K562 (cell line): Measurements from ENCODE around the gene CRK. TPM values are rescaled to one million over a fixed set of nuclear protein-coding genes. Genes with fewer than 3 reads are reported as not detected.

Experiments used
- ESRRA ChIP-seq: fragments of 450-650 bp; IDR thresholded peaks from 2 replicates; pipeline ENCODE4 v1.6.1; 2014; ENCODE audit warnings: low read depth, mild to moderate bottlenecking, moderate library complexity, borderline replicate concordance
- FOXM1 ChIP-seq, 2 experiments: fragments of 450-650 bp in 1 of 2; sonication (generic) in 1 of 2; formaldehyde crosslinking in 1 of 2; IDR thresholded peaks; 2 replicates each; pipeline versions ENCODE4 v1.6.1 to v1.9.0; 2017 to 2022; ENCODE audit warnings: low read depth in 2 of 2, mild to moderate bottlenecking in 2 of 2, missing genetic modification reagents in 1 of 2, moderate library complexity in 1 of 2
- KDM4B ChIP-seq, 2 experiments: fragments of 450-650 bp in 1 of 2; sonication (generic) in 1 of 2; IDR thresholded peaks; 2 replicates each; pipeline ENCODE4 v1.6.1; 2016 to 2017; ENCODE audit warnings: borderline replicate concordance in 2 of 2, antibody characterized with exemption in 1 of 2, low read depth in 1 of 2, mild to moderate bottlenecking in 1 of 2
- L3MBTL2 ChIP-seq: fragments of 450-650 bp; IDR thresholded peaks from 2 replicates; pipeline ENCODE4 v1.6.1; 2016; ENCODE audit warnings: mild to moderate bottlenecking, moderate library complexity
- MTA1 ChIP-seq: fragments of 450-650 bp; IDR thresholded peaks from 2 replicates; pipeline ENCODE4 v1.6.1; 2017; ENCODE audit warnings: borderline replicate concordance
- NFRKB ChIP-seq: fragments of 450-650 bp; IDR thresholded peaks from 2 replicates; pipeline ENCODE4 v1.6.1; 2016; ENCODE audit warnings: low read depth
- POLR2A ChIP-seq: fragments of 450-650 bp; conservative IDR thresholded peaks from 2 replicates; pipeline ENCODE4 v1.6.1; 2016
- RBBP5 ChIP-seq: fragments of 200-600 bp; sonication (generic); IDR thresholded peaks from 2 replicates; pipeline ENCODE4 v1.6.1; 2012; ENCODE audit warnings: borderline replicate concordance, mild to moderate bottlenecking, low read length, control low read depth, inconsistent platforms; ENCODE audit not compliant: insufficient read depth, poor library complexity, severe bottlenecking
- RCOR1 ChIP-seq, 2 experiments: IDR thresholded peaks; 2 replicates each; pipeline ENCODE4 v1.6.1; 2012; ENCODE audit warnings: low read depth in 2 of 2, low read length in 2 of 2, borderline replicate concordance in 1 of 2, improper control_type of control experiment in 1 of 2
- SETDB1 ChIP-seq: IDR thresholded peaks from one replicate; pipeline ENCODE4 v1.6.1; 2012; ENCODE audit warnings: low read length, control low read depth, inconsistent platforms
- SRSF1 ChIP-seq: fragments of 200-400 bp; formaldehyde crosslinking; IDR thresholded peaks from 2 replicates; pipeline ENCODE4 v1.6.1; 2017; ENCODE audit warnings: mild to moderate bottlenecking, low read depth, low read length, moderate library complexity
- ZNF830 ChIP-seq: fragments of 250-450 bp; sonication (Bioruptor Pico); IDR thresholded peaks from 2 replicates; pipeline ENCODE4 v1.5.0; 2021; ENCODE audit warnings: mild to moderate bottlenecking
- polyA plus RNA-seq, 8 experiments: library from polyadenylated mRNA; depleted of rRNA in 4 of 8; stranded (reverse) in 5 of 8; unstranded in 3 of 8; fragments of >200 nt; fragmentation: Nextera tagmentation in 2 of 8; fragmentation: Illumina TruSeq in 1 of 8; extraction: Ambion mirVana in 2 of 8; extraction: Trizol in 1 of 8; gene quantifications; 2 replicates each; pipeline versions ENCODE4 v1.2.1 to v1.2.3, GENCODE V29; 2011 to 2014; ENCODE audit warnings: inconsistent platforms in 1 of 8, missing spikeins in 1 of 8
- total RNA-seq, 7 experiments: library from RNA; depleted of rRNA in 6 of 7; stranded (reverse); fragments of >200 nt in 6 of 7; fragmentation: Illumina TruSeq in 2 of 7; extraction: Trizol in 2 of 7; gene quantifications; 2 replicates each; pipeline versions ENCODE4 v1.2.1 to v1.2.3, GENCODE V29; 2011 to 2021; ENCODE audit warnings: low replicate concordance in 1 of 7
- TF ChIP-seq, protein P1 (sequence below): sonication (generic); formaldehyde crosslinking; IDR thresholded peaks from 2 replicates; pipeline ENCODE4 v1.8.0; 2023; ENCODE audit warnings: mild to moderate bottlenecking, missing genetic modification reagents
- TF ChIP-seq, protein P2 (sequence below): sonication (generic); formaldehyde crosslinking; IDR thresholded peaks from 2 replicates; pipeline ENCODE4 v1.8.1; 2023; ENCODE audit warnings: mild to moderate bottlenecking, missing genetic modification reagents

CRK gene
- total and polyA plus RNA-seq, 9 of the 15 experiments (the other 6 are each of a cell fraction or from before 2014, with no cell fraction given): 13.1 to 40.2 (median 26.1) TPM

DNA sequence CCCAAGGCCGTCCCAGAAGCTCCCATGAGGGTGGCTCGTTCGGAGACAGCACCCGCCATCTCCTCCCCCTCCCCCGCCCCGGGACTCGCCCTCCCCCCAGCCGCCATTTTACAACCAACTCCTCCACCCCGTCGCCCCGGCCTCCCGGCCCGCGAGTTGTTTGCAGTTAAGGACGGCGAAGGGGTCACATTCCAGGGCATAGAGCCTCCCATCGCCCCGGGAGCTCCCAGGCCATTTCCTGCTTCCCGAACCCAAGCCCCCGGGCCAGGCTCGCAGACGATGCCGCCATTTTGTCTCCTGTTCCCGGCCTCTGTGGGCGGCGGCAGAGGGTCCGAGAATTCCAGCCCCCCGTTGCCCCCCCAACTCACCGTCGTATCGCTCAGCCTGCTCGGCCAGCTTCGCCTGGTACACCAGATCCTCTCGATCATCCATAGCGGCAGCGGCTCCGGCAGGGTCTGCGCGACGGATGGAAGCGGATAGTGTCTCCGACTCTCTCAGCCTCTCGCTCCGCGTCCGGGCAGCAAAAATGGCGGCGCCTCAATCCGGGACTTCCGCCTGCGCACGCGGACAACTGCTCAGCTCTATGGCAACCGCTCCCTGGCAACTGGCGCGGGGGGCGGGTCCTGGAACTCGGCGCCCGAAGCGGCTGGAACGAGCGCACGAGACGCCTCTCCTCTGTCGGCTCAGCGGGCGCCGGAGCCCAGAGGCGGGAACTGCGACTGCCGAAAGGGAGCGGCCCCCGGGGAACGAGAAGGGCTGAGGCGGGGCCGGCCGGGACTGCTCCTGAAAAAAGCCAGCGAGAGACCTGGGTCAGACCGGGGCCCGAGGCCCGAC is 56.1 kb downstream of the CRK start, which contains the start of gene YWHAE (continued):
- TF ChIP-seq, protein P1, sequence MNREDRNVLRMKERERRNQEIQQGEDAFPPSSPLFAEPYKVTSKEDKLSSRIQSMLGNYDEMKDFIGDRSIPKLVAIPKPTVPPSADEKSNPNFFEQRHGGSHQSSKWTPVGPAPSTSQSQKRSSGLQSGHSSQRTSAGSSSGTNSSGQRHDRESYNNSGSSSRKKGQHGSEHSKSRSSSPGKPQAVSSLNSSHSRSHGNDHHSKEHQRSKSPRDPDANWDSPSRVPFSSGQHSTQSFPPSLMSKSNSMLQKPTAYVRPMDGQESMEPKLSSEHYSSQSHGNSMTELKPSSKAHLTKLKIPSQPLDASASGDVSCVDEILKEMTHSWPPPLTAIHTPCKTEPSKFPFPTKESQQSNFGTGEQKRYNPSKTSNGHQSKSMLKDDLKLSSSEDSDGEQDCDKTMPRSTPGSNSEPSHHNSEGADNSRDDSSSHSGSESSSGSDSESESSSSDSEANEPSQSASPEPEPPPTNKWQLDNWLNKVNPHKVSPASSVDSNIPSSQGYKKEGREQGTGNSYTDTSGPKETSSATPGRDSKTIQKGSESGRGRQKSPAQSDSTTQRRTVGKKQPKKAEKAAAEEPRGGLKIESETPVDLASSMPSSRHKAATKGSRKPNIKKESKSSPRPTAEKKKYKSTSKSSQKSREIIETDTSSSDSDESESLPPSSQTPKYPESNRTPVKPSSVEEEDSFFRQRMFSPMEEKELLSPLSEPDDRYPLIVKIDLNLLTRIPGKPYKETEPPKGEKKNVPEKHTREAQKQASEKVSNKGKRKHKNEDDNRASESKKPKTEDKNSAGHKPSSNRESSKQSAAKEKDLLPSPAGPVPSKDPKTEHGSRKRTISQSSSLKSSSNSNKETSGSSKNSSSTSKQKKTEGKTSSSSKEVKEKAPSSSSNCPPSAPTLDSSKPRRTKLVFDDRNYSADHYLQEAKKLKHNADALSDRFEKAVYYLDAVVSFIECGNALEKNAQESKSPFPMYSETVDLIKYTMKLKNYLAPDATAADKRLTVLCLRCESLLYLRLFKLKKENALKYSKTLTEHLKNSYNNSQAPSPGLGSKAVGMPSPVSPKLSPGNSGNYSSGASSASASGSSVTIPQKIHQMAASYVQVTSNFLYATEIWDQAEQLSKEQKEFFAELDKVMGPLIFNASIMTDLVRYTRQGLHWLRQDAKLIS (CRISPR knock-in tag): peak; percentile 89
- no peak for TF ChIP-seq RCOR1 (IDR thresholded peaks at IDR 0.05; ENCODE audit: borderline replicate concordance in 1 of 2, low read depth in 2 of 2, low read length in 2 of 2)
- TF ChIP-seq FOXM1 (IDR thresholded peaks at IDR 0.05; ENCODE audit: low read depth): no peak
- no peak for TF ChIP-seq FOXM1 (CRISPR knock-in tag; IDR thresholded peaks at IDR 0.05; ENCODE audit: low read depth)
- no peak for TF ChIP-seq SETDB1
- TF ChIP-seq, protein P2, sequence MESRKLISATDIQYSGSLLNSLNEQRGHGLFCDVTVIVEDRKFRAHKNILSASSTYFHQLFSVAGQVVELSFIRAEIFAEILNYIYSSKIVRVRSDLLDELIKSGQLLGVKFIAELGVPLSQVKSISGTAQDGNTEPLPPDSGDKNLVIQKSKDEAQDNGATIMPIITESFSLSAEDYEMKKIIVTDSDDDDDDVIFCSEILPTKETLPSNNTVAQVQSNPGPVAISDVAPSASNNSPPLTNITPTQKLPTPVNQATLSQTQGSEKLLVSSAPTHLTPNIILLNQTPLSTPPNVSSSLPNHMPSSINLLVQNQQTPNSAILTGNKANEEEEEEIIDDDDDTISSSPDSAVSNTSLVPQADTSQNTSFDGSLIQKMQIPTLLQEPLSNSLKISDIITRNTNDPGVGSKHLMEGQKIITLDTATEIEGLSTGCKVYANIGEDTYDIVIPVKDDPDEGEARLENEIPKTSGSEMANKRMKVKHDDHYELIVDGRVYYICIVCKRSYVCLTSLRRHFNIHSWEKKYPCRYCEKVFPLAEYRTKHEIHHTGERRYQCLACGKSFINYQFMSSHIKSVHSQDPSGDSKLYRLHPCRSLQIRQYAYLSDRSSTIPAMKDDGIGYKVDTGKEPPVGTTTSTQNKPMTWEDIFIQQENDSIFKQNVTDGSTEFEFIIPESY (CRISPR knock-in tag): peak; percentile 56; the same call in 1 of the 2 replicates
- TF ChIP-seq SRSF1: peak; percentile 79; the same call in 1 of the 2 replicates
- peak; percentile 96 for TF ChIP-seq POLR2A
- TF ChIP-seq RBBP5: peak; percentile 95
- TF ChIP-seq ESRRA: peak; percentile 44; the same call in 1 of the 2 replicates
- 0 out of 2 replicates have a peak, but pooled peaks have one; percentile 24 for TF ChIP-seq ZNF830 (CRISPR knock-in tag)
- peak in 1 of 2 experiments; percentile 79; a peak in 1 of 4 replicates for TF ChIP-seq KDM4B (IDR thresholded peaks at IDR 0.05; ENCODE audit: borderline replicate concordance in 2 of 2, low read depth in 1 of 2)
- peak; percentile 75 for TF ChIP-seq L3MBTL2
- TF ChIP-seq NFRKB: peak; percentile 99
- TF ChIP-seq MTA1: no peak
